ENCODE measurements around the gene HINT2.

HINT2 gene

GRCh38 chr9:35771943-35772342 is 42.9 kb downstream of the HINT2 start:
- no peak for DNase-seq

- DNase-seq = no peak
Observed at GRCh38 chr9:35771534-35771933, 43.3 kb downstream of the HINT2 start.

GRCh38 chr9:35771075-35771433 is 43.8 kb downstream of the HINT2 start:
- no peak for DNase-seq

DNA sequence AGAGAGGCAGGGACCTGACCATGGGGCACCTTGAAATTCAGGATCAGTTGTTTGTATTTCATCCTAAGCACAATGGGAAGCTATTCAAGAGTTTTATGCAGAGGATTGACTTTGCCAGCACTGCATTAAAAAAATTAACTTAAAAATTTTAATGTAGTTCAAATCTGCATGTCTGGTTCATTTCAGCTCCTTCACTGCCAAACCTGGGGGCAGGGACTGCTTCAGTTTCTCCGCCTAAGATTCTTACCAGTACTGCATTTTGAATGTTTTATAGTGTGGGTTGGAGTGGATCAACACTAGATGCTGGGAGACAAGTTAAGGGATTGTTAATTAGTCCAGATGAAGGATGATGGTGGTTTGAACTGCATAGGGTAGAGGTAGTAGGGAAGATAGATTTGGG is 45.1 kb downstream of the HINT2 start:
- no peak for DNase-seq

GRCh38 chr9:35767458-35767857 is 47.4 kb downstream of the HINT2 start:
- DNase-seq = no peak

DNA sequence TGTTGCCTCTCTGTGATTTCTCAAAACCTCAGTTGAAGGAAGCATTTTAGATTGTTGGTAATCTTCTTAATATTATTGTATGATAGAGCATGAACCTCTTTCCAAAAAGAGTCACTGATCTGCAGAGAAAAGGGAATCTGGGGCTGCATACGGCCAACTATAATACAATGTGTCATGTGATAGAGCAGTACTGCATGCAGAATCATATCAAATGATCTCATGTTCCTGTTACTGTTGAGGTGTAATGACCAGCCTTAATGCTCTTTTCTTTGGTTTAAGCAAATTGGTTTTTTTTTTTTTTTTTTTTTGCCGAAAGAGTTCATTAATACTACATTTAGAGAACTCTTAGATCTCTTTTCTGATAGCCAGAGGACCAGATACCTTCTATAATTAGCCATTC is 47.8 kb downstream of the HINT2 start:
- DNase-seq = no peak

GRCh38 chr9:35763803-35764202 is 51.0 kb downstream of the HINT2 start:
- no peak for DNase-seq

DNA sequence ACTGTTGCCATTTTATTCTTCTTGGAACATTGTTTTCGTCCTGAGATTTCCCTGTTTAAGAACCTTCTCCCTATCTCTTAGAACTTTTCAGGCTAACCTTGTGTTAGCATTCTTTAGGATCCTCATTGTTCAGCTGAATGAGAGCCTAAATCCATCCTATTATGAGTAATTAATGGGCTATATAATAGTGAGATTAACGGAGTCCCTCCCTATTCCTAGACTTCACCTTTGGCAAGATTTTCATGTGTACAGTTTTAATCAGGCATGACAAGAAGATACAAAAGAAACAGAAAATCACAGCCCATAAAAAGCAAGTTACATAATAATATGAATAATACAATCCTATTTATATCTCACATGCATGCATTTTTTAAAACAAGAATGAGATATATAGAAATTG is 51.7 kb downstream of the HINT2 start:
- no peak for DNase-seq

Measured in NCI-H526 treated with DMSO at 0.1 percent for 48 hours (cell line).